Stimulated activated CD4-positive, alpha-beta T cell treated with anti-CD3 and anti-CD28 coated beads, Interleukin-1b, Interleukin-23, amount 100 ng/mL, for 4 hours (primary cell): ENCODE data around the gene SERHL2.
"Not testable (repeated sequence)": the region's sequence is repeated elsewhere in the genome, so short reads cannot be mapped to it uniquely, and the experiment has no call there.

Experiments
- DNase-seq, 2 donors: peaks; one replicate each; pipeline ENCODE4 v3.0.0-alpha.2; 2020; ENCODE audit warnings: low read depth in 2 of 2

The SERHL2 gene

GRCh38 chr22:42604403-42604802 is 50.6 kb downstream of the SERHL2 start:
- DNase-seq, result no peak

GRCh38 chr22:42607641-42608040 is 53.9 kb downstream of the SERHL2 start:
- DNase-seq, result not testable (repeated sequence)

DNA sequence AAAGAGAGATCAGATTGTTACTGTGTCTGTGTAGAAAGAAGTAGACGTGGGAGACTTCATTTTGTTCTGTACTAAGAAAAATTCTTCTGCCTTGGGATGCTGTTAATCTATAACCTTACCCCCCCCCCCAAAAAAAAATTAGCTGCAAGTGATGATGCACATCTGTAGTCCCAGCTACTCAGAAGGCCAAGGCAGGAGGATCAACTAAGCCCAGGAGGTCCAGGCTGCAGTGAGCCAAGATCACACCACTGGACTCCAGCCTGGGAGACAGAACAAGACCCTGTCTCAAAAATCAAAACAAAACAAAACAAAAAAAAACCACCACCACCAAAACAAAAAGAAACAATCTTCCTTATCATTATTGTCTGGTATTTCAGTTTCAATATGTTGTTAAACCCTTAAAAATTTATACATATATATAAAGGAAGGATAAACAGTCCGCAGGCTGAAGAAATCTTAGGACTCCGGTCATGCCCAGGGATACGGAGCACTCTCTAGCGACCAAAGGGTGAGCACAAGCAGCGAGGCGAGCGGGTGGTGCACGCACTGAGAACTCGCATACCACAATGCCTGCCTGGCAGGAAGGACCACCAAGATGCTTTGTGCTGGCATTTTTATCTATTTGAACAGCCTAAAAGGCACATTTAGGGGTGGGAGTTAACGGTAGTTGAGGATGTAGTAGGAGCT is 54.5 kb downstream of the SERHL2 start:
- DNase-seq, result no peak

GRCh38 chr22:42608823-42609361 is 55.1 kb downstream of the SERHL2 start:
- DNase-seq, result no peak

- DNase-seq, result no peak
Measured at GRCh38 chr22:42610186-42610585, 56.4 kb downstream of the SERHL2 start.

DNA sequence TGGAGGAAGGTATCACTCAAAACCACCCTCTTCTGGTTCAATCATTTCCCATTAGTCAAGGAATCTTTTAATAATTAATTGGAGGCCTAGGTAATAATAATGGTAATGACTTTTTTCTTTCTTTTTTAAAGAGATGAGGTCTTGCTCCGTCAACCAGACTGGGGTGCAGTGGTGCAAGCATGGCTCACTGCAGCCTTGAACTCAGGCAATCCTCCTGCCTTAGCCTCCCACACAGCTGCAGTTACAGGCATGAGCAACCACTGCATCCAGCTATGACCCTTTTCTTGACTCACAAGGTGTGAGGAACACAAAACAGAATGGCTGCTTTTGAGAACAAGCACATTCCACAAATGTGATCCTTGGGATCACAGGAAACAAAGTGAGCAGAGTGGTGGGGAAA is 57.3 kb downstream of the SERHL2 start:
- DNase-seq, result no peak

- DNase-seq, result no peak
Measured at GRCh38 chr22:42612336-42612735, 58.6 kb downstream of the SERHL2 start.

GRCh38 chr22:42613872-42614301 is 60.1 kb downstream of the SERHL2 start:
- DNase-seq, result peak in 1 of 2 donors; percentile 12

DNA sequence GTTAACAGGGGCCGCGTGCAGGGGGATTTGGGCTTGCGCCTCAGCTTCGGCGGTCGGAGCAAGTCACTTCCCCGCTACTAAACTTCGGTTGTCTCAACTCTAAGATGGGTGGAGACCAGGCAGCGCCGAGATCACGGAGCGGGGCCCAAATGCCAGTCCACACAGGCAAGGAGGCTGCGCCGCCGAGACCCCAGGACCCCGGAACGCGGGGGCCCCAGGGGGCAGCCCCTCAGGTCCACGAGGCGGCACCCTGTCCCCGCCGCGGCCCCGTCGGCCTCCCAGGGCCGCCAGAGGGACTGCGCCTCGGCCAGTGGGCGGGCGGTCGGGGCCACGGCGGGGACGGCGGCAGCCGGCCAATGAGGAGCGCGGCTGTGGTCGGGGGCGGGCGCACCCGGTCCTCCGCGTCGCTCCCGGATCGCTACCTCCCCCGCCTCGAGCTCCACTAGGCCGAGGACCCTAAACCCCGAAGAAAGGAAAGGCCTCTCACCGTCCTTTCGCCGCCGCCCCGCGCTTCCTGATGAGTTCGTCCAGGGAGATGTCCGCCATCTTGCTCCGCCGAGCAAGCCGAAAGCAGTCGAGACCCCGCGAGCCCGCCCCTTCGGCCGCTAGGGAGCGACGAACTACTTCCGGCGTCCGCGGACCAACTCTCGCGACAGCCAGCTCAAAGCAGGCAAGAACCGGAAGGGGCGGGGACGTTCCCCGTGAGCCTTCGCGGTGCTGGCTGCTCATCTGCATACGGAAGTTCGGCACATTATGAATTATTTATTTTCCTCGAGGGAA is 60.7 kb downstream of the SERHL2 start, which contains the start of gene POLDIP3:
Gene POLDIP3 (minus strand): TSS at position 572 of the 780 bp plus-strand sequence. CDS start 26 bp downstream, at position 546.
- DNase-seq, result peak; percentile 98

GRCh38 chr22:42615092-42615859 is 61.5 kb downstream of the SERHL2 start:
- DNase-seq, result peak; percentile 69 to 72

DNA sequence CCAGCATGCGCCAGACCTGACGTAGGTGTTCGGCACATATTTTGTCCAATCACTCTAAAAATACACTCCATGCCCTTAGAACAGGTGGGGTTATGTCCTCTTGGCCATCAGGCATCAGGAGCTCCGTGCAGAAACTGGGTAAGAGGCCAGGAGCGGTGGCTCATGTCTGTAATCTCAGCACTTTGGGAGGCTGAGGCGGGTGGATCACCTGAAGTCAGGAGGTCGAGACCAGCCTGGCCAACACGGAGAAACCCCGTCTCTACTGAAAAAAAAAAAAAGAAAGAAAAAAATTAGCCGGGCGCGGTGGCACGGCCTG is 62.1 kb downstream of the SERHL2 start:
- not testable (repeated sequence) for DNase-seq

GRCh38 chr22:42617155-42617983 is 63.6 kb downstream of the SERHL2 start:
- no peak for DNase-seq

DNA sequence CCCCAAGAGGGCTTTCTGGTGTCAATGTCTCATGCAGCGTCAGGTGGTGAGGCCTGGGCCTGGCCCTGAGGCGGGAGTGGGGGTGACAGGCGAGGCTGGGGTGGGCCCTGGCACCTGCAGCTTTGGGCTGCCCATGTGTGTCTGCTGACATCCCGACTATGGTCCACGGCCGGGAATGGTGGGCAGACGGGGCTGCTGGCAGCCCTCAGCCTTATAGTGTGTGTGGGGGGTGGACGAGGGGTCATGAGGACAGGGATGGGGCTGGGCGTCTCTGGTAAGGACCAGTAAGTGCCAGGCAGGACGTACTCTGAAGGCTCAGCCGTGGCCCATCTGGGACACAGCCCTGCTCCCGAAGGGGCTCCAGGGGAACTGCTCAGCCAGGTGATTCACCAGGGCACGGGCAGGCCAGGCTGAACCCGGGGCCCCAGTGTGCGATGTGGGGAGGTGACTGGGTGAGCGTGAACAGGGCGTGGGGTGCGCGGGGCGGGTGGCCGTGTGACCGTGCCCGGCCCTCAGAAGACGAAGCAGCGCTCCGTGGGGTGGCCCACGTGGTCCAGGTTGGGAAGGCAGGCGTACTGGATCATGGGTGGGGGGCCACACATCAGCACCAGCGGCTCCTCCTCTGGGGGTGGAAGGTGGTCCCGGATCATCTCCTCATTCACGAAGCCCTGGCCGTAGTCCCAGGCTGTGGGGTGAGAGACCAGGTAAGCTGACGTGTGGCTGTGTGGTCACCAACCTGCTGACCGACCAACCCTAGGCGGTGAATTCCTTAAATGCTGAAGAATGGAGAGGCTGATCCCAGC is 65.7 kb downstream of the SERHL2 start:
- DNase-seq, result no peak

DNA sequence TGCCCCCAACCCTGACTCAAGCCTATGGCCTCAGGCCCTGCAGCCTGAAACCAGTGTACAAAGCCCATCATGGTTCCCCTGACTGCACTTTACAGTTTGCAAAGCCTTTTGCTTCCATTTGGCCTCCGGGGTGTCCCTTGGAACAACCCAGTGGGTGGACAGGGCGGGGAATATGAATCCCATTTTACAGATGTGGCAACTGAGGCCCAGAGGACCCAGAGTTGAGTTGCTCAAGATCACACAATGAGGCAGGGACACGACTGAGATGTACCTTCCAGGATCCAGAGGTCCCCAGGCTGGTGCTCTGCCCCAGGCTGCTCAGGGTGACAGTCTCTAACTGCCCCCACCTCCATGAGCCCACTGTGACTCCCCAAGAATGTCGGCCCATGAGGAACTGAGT is 66.3 kb downstream of the SERHL2 start:
- DNase-seq, result no peak

GRCh38 chr22:42621505-42622002 is 67.8 kb downstream of the SERHL2 start:
- peak in 1 of 2 donors; percentile 52 for DNase-seq

GRCh38 chr22:42622061-42622710 is 68.4 kb downstream of the SERHL2 start:
- DNase-seq, result no peak

GRCh38 chr22:42623301-42623751 is 69.6 kb downstream of the SERHL2 start:
- DNase-seq, result no peak
